GM18873 (cell line): Measurements from ENCODE around the gene TRIM28.
"Not testable (repeated sequence)": the region's sequence is repeated elsewhere in the genome, so short reads cannot be mapped to it uniquely, and the experiment has no call there.

ENCODE experiments used
- ATAC-seq: cut with Tn5 transposase; IDR thresholded peaks from one replicate; pipeline ENCODE4 v1.9.1; 2021; ENCODE audit warnings: mild to moderate bottlenecking, moderate library complexity, moderate number of reproducible peaks; ENCODE audit not compliant: unreplicated experiment, low FRiP score

Gene TRIM28

DNA sequence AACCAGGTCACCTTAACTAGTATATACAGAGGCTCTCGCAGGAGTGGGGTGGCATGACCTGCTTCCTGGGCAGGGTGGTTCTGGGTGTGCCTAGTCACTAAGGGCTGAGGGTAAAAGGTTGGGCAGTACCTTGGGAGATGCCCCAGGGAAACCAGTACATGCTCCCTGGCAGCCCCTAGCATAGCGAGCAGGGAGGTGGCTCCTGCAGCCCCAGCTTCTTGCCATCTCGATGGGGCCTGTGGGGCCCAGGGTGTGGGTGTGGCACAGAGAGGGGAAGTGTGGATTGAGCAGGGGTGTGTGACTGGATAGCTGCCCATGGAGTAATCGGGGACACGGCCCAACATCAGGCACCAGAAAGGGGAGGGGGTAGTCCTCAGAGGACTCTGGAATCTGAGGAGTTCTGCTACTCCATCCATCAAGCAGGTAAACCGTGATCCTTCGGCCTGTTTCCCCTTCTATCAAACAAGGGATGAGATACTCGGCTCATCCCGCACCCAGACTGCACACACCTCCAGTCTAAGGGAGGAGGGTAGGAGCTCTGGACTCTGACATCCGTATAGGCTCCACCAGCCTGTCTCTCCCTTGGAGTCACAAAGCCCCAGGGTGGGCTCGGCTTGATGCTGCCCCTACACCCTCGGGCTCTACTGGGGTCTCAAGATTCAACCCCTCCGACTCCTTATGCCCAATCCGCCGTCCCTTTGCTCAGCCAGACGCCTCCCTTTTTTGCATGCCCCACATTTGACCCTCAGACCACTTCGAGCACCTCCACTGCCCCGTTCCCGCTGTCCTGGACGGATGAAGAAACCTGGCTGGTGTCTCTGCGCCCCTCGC, 25.4 kb upstream of the TRIM28 start:
- ATAC-seq, result no peak

DNA sequence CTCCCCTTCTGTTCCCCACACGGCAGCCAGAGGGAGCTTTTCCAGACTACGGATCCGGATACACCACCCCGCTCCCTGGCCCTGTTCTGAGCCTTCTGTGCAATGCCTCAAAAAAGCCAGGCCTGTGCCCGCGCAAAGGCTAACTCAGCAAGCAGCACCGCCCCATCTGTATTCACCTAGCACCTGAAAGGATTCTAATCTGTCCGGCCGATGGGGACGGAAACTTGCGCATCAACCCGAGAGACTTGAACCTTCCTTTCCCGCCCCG, 24.8 kb upstream of the TRIM28 start:
- no peak for ATAC-seq

DNA sequence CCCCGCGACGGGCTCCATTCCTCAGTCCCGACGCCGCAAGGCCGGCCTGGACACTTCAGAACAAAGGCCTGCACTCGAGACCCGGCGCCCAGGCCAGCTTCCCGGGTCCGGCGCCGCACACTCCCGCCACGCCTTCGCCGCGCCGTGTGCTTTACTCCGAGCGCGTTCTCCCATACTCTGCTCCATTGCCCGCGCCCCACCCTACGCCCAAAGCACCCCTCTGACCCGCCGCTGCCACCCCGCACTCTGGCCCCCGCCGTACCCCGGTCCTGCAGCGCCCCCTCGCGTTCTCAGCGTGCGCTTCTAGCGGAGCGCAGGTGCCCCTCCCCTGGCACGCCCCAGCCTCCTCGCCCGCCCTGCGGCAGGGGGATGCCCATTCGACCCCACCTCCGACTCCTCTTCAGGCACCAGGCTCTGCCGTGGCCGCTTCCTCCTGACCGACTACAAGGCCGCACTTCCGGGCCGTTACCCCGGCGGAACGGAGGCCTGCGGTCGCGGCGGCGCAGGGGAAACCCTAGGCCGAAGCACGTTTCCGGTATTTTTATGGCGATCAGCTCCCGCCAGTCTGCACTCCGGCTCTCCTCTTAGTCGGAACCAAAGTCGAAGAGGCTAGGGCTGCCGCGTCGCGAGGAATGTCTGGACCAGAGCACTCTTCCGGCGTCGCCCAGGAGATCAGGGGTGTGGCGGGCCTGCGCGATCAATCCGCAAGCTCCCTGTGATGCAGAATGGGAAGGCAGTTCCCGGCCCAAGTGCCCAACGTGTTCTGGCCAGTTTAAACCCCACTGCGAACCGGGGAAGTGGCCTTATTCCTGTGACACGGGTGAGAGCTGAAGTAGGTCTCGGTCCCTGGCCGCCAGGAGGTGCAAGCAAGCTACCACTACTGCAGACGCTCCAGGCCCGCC, 24.3 kb upstream of the TRIM28 start, which contains the start of gene ZBTB45:
Gene ZBTB45, minus strand, starts transcription at position 456 of the 902 bp plus-strand sequence. CDS start 2,137 bp downstream, outside the sequence.
- peak; percentile 86 for ATAC-seq

DNA sequence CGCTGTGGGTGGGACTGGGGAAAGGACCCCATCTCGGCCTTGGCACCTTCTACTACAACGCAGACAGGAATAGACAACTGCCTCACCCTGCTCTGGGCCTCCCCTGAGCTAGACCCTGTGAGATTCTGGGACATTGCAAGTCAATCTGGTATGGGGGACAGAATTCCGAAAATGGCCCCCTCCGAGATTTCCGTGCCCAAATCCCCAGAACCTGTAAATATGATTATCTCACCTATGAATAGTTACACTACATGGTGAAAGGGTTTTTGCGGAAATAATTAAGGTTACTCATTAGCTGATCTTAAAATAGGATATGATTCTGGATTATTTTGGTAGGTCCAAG, 23.6 kb upstream of the TRIM28 start:
- no peak for ATAC-seq

DNA sequence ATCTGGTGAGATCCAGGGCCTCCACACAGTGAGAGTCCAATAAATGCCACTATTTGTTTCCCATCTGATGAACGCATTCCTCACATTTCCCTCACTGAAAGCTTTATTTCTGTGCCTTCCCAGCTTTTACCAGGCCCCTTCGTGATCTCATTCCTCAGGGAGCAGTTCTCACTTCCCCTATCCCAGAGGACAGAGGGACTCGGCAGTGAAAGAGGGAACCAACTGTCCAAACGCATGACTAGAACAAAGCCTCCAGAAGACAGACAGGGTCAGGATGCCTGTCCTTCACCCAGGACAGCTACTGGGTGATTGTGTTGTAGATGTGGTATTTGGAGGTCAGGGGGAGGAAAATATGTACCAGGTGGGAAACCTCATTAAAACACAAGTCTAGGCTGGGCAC, 22.2 kb upstream of the TRIM28 start:
- no peak for ATAC-seq

DNA sequence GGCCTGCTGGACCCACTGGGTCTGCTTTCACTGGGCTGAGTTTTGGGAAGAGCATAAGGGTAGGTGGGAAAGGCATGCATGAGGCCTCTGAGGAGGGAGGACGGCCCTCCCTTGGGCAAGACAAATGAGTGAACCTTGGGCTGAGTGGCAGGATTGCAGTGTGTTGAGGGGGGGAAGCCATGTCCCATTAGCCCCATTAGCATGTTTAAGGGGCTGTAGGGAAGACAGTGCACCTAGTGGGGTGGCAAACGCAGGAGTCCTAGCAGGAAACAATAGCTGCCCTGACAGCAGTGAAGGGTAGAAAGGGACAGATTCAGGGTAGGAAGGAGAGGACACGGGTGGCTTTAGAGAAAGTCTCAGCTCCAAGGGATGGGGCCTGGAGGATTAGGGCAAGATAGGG, 21.2 kb upstream of the TRIM28 start:
- ATAC-seq, result no peak

DNA sequence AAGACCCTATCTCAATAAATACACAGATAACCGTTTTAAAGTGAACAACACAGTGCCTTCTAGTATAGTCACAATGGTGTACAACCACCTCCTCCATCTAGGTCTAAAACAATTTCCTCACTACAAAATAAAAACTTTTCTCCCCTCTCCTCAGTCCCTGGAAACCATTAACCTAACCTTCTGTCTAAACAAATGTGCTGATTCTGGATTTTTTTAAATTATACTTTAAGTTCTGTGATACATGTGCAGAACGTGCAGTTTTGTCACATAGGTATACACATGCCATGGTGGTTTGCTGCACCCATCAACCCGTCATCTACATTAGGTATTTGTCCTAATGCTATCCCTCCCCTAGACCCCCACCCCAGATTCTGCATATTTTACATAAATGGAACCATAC, 14.5 kb upstream of the TRIM28 start:
- ATAC-seq, result no peak

DNA sequence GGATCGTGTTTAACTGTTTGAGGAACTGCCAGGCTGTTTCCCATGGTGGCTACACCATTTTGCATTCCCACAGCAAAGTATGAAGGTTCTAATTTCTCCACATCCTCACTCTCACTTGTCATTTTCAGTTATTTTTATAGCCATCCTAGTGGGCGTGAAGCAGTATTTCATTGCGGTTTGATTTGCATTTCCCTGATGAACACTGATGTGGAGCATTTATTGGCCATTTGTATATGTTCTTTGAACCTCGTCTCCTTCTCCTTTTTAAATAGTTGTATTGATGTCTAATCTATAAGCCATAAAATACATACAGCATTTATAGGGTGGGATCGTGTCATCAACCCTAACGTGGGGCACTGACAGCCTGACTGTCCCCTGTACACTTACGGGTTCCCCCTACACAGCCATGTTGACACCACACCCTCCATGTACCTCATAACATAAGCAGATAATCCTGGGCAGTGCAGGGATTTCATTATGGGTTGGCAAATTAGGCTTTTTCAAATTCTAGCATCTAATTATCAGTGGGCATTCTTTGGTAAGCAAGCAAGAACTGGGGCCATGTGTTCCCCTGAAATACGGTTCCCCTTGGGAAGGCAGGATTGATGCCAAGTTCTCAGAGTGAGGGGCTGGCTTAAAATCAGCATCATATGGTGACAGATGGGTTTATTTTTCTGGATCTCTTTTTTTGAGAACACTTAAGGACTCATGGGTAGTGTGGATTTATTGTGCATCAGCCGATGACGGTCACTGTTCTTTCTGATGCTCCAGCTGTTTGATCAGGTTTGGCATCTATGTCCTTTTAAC, 12.6 kb upstream of the TRIM28 start:
- no peak for ATAC-seq

DNA sequence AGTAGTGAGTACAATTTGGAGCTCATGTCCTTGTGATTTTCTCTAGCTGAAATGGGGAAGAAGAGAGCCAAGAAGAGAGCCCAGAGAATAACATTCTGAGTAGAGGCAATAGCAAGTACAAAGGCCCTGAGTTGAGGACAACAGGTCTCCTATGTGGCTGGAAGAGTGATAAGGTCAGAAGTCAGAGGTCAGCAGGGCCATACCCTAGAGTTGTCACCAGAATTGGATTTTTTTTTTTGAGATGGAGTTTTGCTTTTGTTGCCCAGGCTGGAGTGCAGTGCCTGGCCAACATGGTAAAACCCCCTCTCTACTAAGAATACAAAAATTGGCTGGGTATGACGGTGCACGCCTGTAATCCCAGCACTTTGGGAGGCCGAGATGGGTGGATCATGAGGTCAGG, 8.0 kb upstream of the TRIM28 start:
- ATAC-seq, result no peak

DNA sequence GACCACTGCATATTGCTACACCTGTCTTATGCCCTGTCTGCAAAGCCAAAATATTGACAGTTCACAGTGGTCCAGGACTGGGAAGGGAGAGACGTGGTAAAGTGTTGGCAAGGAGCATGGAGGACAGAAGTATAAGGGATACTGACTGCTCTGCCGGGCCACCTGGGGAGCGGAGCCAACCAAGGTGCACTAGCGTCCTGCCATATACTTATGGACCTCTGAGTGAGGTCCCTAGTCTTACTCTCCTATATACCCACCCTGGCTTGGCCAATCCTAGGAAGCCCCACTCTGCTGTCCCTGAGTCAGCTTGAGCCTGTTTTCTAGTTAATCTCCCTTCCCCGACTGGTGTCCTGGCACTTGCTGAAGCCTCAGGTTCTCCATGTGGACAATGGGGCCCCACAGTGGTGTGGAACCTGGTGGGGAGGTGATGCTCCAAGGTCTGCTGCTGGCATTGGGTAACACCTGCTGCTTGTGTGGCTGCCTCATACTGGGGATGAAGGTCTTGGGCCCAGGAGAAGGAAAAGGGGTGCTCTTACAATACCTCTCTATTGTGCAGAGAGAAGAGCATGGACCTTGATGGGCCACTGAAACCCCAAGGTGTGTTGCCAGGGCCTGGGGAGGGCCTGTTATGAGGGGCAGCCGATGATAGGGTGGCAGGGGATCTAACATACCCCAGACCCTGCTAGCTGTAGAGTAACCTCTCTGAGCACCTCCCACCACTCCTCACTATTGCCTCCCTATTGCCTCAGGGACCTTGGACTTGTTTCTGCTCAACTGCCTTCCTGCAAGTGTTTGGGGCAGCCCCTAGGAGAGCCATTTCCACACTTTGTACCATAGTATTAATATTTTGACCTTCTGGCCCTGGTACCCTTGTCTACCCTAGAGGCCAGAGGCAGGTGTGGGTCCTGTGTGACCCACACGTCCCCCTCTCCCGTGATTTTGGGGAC, 6.7 kb upstream of the TRIM28 start:
- no peak for ATAC-seq

DNA sequence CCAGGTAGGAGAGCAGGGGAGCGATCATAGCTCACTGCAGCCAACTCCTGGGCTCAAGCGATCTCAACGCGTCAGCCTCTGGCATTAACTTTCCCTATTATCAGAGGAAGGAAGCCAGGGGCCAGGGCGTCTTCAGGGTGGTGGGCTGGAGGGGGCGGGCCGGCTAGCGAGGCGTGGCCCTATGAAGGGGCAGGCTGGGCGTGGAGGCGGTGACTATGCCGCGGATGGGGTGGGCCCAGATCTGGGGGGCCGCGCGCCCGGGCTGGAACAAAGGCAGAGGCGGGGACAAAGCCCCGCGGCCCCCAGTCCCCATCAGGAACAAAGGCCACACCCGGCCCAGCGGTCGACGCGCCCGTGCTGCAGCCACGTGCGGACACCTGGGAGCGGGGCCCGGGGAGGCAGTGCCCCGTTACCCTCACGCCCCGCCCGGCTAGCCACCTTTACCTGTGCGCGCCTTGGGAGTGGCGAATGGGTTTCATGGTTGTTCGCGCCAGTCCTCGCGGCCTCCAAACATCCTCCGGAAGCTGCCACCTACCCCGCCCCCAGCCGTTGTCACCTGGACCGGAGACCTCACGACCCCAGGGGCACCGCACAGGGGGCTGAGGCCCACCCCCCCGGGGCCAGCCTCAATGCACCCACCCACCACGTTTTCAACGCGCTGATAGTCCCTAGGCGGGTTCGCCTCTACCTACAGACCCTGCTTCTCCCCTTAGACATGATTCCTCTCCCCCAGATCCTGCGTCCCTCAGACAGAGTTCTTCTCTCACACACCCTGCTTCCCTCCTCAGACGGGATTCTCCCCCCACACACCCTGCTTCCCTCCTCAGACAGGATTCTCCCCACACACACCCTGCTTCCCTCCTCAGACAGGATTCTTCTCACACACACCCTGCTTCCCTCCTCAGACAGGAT, 5.4 kb upstream of the TRIM28 start:
- no peak for ATAC-seq

DNA sequence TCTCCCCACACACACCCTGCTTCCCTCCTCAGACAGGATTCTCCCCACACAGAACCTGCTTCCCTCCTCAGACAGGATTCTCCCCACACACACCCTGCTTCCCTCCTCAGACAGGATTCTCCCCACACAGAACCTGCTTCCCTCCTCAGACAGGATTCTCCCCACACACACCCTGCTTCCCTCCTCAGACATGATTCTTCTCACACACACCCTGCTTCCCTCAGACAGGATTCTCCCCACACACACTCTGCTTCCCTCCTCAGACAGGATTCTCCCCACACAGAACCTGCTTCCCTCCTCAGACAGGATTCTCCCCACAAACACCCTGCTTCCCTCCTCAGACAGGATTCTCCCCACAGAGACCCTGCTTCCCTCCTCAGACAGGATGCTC, 4.7 kb upstream of the TRIM28 start:
- not testable (repeated sequence) for ATAC-seq

DNA sequence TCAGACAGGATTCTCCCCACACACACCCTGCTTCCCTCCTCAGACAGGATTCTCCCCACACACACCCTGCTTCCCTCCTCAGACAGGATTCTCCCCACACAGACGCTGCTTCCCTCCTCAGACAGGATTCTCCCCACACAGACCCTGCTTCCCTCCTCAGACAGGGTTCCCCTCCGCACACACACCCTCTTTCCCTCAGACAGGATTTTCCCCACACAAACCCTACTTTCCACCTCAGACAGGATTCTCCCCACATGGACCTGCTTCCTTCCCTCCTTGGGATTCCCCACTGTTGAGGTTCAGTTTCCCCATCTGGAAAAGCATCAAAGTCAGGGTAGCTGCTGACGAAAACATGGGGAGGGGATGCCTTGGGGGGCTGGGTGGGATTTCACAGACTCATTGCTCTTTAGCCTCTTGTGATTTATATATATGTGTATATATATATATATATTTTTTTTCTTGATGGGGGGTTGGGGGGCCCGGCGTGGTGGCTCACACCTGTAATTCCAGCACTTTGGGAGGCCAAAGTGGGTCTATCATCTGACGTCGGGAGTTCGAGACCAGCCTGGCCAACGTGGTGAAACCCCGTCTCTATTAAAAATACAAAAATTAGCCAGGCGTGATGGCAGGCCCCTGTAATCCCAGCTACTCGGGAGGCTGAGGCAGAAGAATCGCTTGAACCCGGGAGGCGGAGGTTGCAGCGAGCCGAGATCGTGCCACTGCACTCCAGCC, 1.1 kb upstream of the TRIM28 start:
- not testable (repeated sequence) for ATAC-seq

DNA sequence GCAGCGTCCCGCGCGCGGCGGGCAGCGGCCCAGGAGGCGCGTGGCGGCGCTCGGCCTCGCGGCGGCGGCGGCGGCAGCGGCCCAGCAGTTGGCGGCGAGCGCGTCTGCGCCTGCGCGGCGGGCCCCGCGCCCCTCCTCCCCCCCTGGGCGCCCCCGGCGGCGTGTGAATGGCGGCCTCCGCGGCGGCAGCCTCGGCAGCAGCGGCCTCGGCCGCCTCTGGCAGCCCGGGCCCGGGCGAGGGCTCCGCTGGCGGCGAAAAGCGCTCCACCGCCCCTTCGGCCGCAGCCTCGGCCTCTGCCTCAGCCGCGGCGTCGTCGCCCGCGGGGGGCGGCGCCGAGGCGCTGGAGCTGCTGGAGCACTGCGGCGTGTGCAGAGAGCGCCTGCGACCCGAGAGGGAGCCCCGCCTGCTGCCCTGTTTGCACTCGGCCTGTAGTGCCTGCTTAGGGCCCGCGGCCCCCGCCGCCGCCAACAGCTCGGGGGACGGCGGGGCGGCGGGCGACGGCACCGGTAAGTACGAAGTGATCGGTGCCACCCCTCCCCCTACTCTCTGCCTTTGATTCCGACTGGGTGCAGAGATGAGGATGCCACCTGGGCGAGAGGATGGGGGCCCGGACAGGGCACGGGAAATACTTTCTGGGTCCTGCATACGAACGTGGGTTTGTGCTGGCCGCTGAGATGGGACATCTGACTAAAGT, 874 bp downstream of the TRIM28 start:
- ATAC-seq, result peak; percentile 39

DNA sequence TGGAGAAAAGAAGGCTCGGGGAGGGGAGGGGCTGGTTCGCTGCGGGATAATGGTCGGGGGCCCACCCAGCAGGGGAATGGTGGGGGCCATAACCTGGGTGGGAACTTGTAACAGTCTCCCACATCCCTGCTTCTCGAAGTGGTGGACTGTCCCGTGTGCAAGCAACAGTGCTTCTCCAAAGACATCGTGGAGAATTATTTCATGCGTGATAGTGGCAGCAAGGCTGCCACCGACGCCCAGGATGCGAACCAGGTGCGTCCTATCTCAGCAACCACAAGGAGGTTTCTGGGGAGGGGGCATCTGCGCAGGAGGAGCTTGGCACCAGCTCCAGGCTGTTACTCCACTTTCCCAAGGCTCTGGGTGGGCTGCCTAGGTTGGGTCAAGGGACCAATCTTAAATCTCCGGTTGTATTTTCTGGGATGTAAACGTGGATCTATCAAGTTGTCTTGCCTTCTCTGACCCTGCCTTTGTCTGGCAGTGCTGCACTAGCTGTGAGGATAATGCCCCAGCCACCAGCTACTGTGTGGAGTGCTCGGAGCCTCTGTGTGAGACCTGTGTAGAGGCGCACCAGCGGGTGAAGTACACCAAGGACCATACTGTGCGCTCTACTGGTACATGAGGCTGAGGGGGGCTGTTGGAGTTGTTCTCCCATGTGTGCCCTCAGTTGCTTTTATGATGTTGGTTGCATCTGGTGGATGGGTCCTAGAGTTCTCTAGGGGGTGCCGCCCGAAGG, 1.6 kb downstream of the TRIM28 start:
- no peak for ATAC-seq

DNA sequence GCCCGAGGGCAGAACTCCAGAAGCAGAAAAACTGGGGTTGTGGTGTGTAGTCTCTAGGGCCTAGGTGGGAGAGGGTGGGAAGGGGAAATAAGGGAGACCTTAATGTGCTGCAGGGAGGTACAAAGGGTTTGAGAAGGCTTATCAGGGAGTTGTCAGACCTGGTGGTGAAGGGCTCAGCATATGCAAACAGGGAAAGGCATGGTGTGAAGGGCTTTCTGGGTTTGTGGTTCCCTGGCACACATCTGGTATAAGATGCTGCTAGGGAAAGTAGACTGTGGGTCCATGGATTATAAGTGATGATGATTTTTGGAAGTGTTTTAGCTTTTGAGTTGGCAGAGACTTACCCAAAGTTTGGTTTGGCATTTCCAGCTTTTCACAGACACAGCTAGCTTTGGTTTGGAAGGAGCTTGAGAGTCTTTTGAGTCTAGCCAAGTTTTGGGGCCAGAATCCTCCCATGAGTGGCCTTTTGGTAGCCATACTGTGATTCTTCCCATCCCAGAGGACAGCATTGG, 2.2 kb downstream of the TRIM28 start:
- ATAC-seq, result no peak
